HEK293T (cell line): Measurements from ENCODE around the gene UBA5.
A peak's percentile ranks its signal among the peaks of the same experiment; 100 is the strongest.

ENCODE experiments used
- CTCF ChIA-PET: fragments of 350-600 bp; formaldehyde crosslinking; extraction: SDS; loops from one replicate; lab custom pipeline; 2021; ENCODE audit warnings: antibody characterized with exemption, inconsistent platforms; lab: Yijun Ruan, JAX
- POLR2A ChIA-PET: fragments of 350-600 bp; formaldehyde crosslinking; extraction: SDS; loops from one replicate; lab custom pipeline; 2020; ENCODE audit warnings: antibody characterized with exemption, inconsistent platforms; lab: Yijun Ruan, JAX
- DNase-seq: peaks from one replicate; pipeline ENCODE4 v3.0.0; 2012; ENCODE audit warnings: mixed read lengths; ENCODE audit errors: extremely low spot score
- ARNT ChIP-seq: fragments of 450-650 bp; IDR thresholded peaks from 2 replicates; pipeline ENCODE4 v1.6.1; 2017; ENCODE audit warnings: mild to moderate bottlenecking
- BHLHE40 ChIP-seq: fragments of 450-650 bp; IDR thresholded peaks from 2 replicates; pipeline ENCODE4 v1.6.1; 2016; ENCODE audit warnings: mild to moderate bottlenecking, moderate library complexity, borderline replicate concordance
- CTBP1 ChIP-seq: fragments of 450-650 bp; IDR thresholded peaks from 2 replicates; pipeline ENCODE4 v1.6.1; 2016; ENCODE audit warnings: borderline replicate concordance
- ELF4 ChIP-seq: fragments of 450-650 bp; IDR thresholded peaks from 2 replicates; pipeline ENCODE4 v1.6.1; 2017; ENCODE audit warnings: antibody characterized with exemption
- FOXA1 ChIP-seq: fragments of 450-650 bp; IDR thresholded peaks from 2 replicates; pipeline ENCODE4 v1.6.1; 2016; ENCODE audit warnings: mild to moderate bottlenecking
- FOXK2 ChIP-seq: fragments of 450-650 bp; IDR thresholded peaks from 2 replicates; pipeline ENCODE4 v1.6.1; 2016; ENCODE audit warnings: mild to moderate bottlenecking
- FOXM1 ChIP-seq: fragments of 450-650 bp; IDR thresholded peaks from 2 replicates; pipeline ENCODE4 v1.6.1; 2017; ENCODE audit warnings: mild to moderate bottlenecking, borderline replicate concordance
- HDGF ChIP-seq: fragments of 450-650 bp; IDR thresholded peaks from 2 replicates; pipeline ENCODE4 v1.6.1; 2017; ENCODE audit warnings: antibody characterized with exemption, borderline replicate concordance
- L3MBTL2 ChIP-seq: fragments of 450-650 bp; conservative IDR thresholded peaks from 2 replicates; pipeline ENCODE4 v1.6.1; 2016; ENCODE audit warnings: mild to moderate bottlenecking
- LEF1 ChIP-seq: fragments of 450-650 bp; IDR thresholded peaks from 2 replicates; pipeline ENCODE4 v1.6.1; 2017; ENCODE audit warnings: mild to moderate bottlenecking, borderline replicate concordance
- NFRKB ChIP-seq: fragments of 450-650 bp; IDR thresholded peaks from 2 replicates; pipeline ENCODE4 v1.6.1; 2016; ENCODE audit warnings: mild to moderate bottlenecking, moderate library complexity
- PKNOX1 ChIP-seq: fragments of 450-650 bp; IDR thresholded peaks from 2 replicates; pipeline ENCODE4 v1.6.1; 2016
- SP1 ChIP-seq: fragments of 450-650 bp; IDR thresholded peaks from 2 replicates; pipeline ENCODE4 v1.6.1; 2017
- SUZ12 ChIP-seq: fragments of 450-650 bp; IDR thresholded peaks from 2 replicates; pipeline ENCODE4 v1.6.1; 2016; ENCODE audit warnings: mild to moderate bottlenecking
- TARDBP ChIP-seq: fragments of 450-650 bp; IDR thresholded peaks from 2 replicates; pipeline ENCODE4 v1.6.1; 2016
- ZNF384 ChIP-seq: fragments of 450-650 bp; IDR thresholded peaks from 2 replicates; pipeline ENCODE4 v1.6.1; 2016

UBA5 gene

DNA sequence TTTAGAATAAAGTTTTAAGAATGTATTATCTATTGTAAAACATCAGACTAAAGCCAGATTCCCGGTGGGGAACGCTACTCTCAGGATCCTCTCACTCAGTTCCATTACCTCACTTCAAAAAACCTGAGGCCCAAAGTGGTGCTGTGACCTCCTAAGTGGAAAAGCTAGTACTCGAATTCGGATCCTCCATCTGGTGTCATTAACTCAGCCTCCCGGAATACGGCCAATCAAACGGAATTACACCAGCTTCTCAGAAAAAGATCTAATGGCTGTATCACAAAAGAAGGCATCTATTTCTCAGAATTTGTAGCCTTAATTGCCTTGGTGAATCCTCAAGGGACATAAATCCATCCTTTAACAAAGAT is 1.1 kb upstream of the UBA5 start:
- no peak for TF ChIP-seq ZNF384
- TF ChIP-seq LEF1: no peak
- TF ChIP-seq NFRKB: peak; percentile 40; the same call in 1 of the 2 replicates
- TF ChIP-seq PKNOX1: no peak
- TF ChIP-seq TARDBP: no peak
- no peak for TF ChIP-seq FOXM1
- no peak for TF ChIP-seq L3MBTL2
- TF ChIP-seq FOXK2: no peak
- 0 out of 2 replicates have a peak, but pooled peaks have one; percentile 13 for TF ChIP-seq ELF4
- TF ChIP-seq ARNT: no peak
- TF ChIP-seq BHLHE40: no peak
- TF ChIP-seq FOXA1: no peak
- no peak for TF ChIP-seq HDGF
- TF ChIP-seq SUZ12: no peak
- TF ChIP-seq CTBP1: no peak
- no peak for TF ChIP-seq SP1
- ChIA-PET CTCF (interaction anchor here (0.6 to 1.5 kb wide), 4 partner anchors 25 to 1195 kb away, joined by 3 read pairs; no protein-coding TSS in a partner anchor), POLR2A (interaction anchor here (0.7 to 2.4 kb wide), 11 partner anchors 11 to 65 kb away, joined by 3 to 6 read pairs (median 3); no protein-coding TSS in a partner anchor)
- DNase-seq: peak; percentile 49

DNA sequence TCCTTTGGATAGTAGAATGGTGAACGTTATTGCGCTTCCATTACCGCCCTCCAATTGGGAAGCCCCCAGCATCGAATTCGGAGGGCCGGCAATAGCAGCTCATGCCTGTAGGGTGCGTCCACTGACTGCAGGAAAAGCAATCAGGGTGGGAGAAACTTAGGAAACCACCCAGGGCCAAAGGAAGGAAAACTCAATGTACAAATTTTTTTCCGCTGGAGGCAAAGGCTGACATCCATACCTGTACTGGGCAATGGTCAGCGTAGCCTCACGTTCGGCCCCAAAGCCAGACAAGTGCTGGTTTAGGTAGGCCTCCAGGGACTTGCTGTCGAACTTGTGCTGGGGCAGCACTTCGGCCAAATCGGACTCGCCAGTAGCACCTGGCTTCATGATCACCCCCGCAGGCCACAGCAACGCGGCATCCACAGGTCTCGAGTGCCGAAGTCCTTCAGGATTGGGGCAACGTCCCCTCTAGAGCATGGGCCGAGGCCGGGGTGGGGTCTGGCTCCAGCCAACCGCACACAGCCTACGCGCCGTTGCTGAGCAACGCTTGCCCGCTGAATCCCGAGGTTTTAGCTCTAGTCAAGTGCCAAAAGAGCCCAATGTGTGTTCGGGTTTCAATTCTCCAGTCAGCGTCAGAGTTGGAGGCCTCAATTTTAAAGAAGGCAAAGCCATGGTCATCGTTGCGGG is 621 bp upstream of the UBA5 start, which contains the start of gene ACAD11:
TSS of gene ACAD11 (minus strand) at position 445 of the 687 bp plus-strand sequence. CDS start at position 387, 58 bp downstream.
- peak; percentile 65 for DNase-seq
- POLR2A ChIA-PET: interaction anchor here (1.0 to 2.4 kb wide), 10 partner anchors 10 to 65 kb away, joined by 3 to 6 read pairs (median 4); no protein-coding TSS in a partner anchor
- CTCF ChIA-PET: interaction anchor here (0.6 to 1.5 kb wide), 3 partner anchors 25 to 72 kb away, joined by 3 read pairs; no protein-coding TSS in a partner anchor
- TF ChIP-seq BHLHE40 (no peak), SP1 (no peak), CTBP1 (no peak), L3MBTL2 (peak; percentile 33; the same call in 1 of the 2 replicates)

DNA sequence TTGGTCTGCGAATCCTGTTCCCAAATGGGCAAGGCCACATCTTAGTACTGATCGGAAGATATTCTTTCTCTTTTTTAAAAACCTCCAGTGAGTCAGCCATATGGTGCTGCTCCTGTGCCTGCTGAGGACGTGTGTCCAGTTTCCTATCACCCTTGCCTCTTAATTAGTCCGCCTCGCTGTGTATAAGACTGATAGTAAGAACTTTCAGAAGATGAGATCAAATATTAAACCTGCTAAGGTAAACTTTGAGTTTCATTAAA is 612 bp downstream of the UBA5 start:
- DNase-seq: no peak
- TF ChIP-seq FOXA1: no peak
- TF ChIP-seq TARDBP: no peak
- TF ChIP-seq HDGF: no peak
- TF ChIP-seq ELF4: no peak
- TF ChIP-seq CTBP1: no peak
- no peak for TF ChIP-seq SP1
- no peak for TF ChIP-seq SUZ12
- no peak for TF ChIP-seq FOXK2
- TF ChIP-seq NFRKB: no peak
- no peak for TF ChIP-seq L3MBTL2
- no peak for TF ChIP-seq PKNOX1
- TF ChIP-seq ARNT: no peak
- no peak for TF ChIP-seq LEF1
- TF ChIP-seq FOXM1: no peak
- ChIA-PET CTCF (interaction anchor here (0.5 kb wide), 1 partner anchor 439 kb away, joined by 3 read pairs; no protein-coding TSS in a partner anchor), POLR2A (interaction anchor here (0.7 to 2.4 kb wide), 6 partner anchors 9 to 66 kb away, joined by 3 to 6 read pairs (median 3); no protein-coding TSS in a partner anchor)

DNA sequence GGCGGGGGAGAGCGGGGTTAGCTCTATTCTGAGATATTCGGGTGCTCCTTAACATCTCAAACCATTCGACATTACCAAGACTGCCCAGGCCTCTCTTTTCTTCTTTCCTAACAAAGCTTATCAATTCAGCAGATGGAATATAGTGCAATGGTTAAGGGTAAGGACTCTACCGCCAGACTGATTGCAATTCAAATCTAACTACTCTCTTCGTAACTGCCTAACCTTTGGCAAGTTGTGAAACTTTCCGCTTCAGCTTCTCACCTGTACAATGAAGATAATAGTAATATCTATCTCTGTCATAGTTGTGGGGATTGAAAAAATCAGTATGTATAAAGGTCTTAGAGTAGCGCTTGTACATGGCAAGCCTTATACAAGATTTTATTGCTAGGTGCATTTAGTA is 972 bp downstream of the UBA5 start:
- POLR2A ChIA-PET: interaction anchor here (0.7 to 2.4 kb wide), 6 partner anchors 9 to 25 kb away, joined by 3 to 6 read pairs (median 3); no protein-coding TSS in a partner anchor
- no peak for DNase-seq
- TF ChIP-seq L3MBTL2 (no peak), ZNF384 (no peak), LEF1 (no peak), HDGF (no peak), PKNOX1 (no peak), TARDBP (no peak), FOXM1 (no peak), CTBP1 (no peak), NFRKB (no peak), ARNT (no peak), FOXA1 (no peak), BHLHE40 (no peak), SUZ12 (no peak), SP1 (no peak), ELF4 (no peak), FOXK2 (no peak)
- CTCF ChIA-PET: interaction anchor here (0.5 kb wide), 1 partner anchor 439 kb away, joined by 3 read pairs; no protein-coding TSS in a partner anchor

DNA sequence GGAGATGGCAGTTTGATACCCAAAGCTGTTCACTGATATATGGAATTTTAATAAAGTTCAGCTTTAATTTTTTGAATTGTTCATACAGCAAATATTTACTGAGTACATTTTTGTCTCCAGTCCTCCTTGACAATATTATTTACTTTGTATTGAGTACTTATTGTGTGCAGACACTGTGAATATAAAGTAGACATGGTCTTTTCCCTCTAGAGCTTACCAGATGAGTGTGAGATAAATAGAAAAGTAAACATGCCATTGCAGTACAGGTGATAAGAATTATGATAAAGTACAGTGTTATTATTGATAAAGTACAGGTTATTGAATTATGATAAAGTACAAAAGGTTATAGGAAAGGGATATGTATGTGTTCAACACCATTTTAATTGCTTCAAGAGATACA is 2.1 kb downstream of the UBA5 start:
- no peak for DNase-seq
- POLR2A ChIA-PET: interaction anchor here (0.8 kb wide), 1 partner anchor 10 kb away, joined by 3 read pairs; no protein-coding TSS in a partner anchor
- no peak for TF ChIP-seq FOXK2
- TF ChIP-seq PKNOX1: no peak
- TF ChIP-seq ZNF384: no peak
- TF ChIP-seq SP1: no peak
- no peak for TF ChIP-seq ARNT
- TF ChIP-seq ELF4: no peak
- TF ChIP-seq SUZ12: no peak
- TF ChIP-seq NFRKB: no peak
- no peak for TF ChIP-seq TARDBP
- TF ChIP-seq FOXA1: no peak
- TF ChIP-seq HDGF: no peak
- no peak for TF ChIP-seq CTBP1
- no peak for TF ChIP-seq L3MBTL2
- no peak for TF ChIP-seq BHLHE40
- no peak for TF ChIP-seq LEF1
- TF ChIP-seq FOXM1: no peak
- CTCF ChIA-PET: no interaction called here
